Lower leg skin (tissue), 4 donors: ENCODE data around the gene CARD10. TPM values are rescaled to one million over a fixed set of nuclear protein-coding genes. Genes with fewer than 3 reads are reported as not detected.

Experiments used
- DNase-seq, 2 donors: peaks; one replicate each; pipeline ENCODE4 v3.0.0-alpha.2; 2019; ENCODE audit warnings: low spot score in 2 of 2
- H3K4me3 ChIP-seq: fragments of 200-600 bp; sonication (generic); 2 replicates; pipeline ENCODE4 v1.5.1; 2017; ENCODE audit warnings: mild to moderate bottlenecking, low read depth; ENCODE audit not compliant: poor library complexity, severe bottlenecking
- POLR2A ChIP-seq, 2 donors: fragments of 450-650 bp; IDR thresholded peaks; one replicate each; pipeline ENCODE4 v1.6.1; 2016 to 2017; ENCODE audit warnings: antibody characterized with exemption in 2 of 2, mild to moderate bottlenecking in 1 of 2, moderate library complexity in 1 of 2
- WGBS, 2 donors: methylation state at CpG; one replicate each; pipeline ENCODE4 v1.1.5; 2018; 5-methylcytosine and 5-hydroxymethylcytosine counted together
- intact Hi-C: fragments of 100-400 bp; cut with DNase I; formaldehyde crosslinking; loops from one replicate; pipeline ENCODE4 v1.15.0; 2023; ENCODE audit warnings: low total_unique reads
- total RNA-seq, 4 donors: library from RNA; depleted of rRNA; stranded (reverse); fragments of >200 nt; gene quantifications; one replicate each; pipeline ENCODE4 v1.1.0, GENCODE V29; 2016
- TF ChIP-seq, protein P1 (sequence below), 3 donors: fragments of 450-650 bp; IDR thresholded peaks; one replicate each; pipeline ENCODE4 v1.5.1; 2016; ENCODE audit warnings: antibody characterized with exemption in 3 of 3, mild to moderate bottlenecking in 3 of 3, moderate library complexity in 2 of 3

CARD10 gene
- total RNA-seq, 4 donors from 2014 or later, result 13.2 to 22.5 (median 18.6) TPM

DNA sequence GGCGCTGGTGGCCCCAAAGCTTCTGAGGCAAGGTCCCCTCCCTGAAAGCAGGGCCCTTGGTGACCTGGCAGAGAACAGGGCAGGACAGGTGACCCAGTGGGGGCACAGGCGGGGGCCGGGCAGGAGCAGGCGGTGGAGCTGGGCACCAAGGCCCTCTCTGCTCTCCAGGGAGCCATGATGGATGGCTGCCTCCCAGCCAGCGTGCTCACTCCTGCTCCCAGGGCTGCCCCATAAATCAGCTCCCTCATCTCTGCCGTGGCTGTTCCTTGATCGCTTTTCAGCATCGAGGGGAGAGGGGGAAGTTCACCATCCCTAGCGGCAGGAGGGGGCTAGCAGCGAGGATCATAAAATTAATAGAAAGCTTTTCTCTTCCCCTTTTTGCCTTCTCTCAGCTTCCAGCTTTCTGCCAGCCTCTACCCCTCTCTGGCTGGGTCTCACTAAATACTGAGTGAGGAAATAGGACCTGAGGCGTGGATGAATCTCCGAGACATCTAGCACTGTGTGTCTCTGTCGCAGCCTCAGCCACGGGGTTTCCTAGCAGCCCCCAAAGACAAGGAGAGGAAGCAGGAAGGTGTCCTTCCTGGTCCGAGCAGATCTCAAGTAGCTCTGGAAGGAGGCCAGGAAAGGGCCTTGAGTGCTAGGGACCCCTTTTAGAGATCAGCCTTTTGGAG is 69.7 kb downstream of the CARD10 start:
- intact Hi-C loops, result no loop called here
- no peak for DNase-seq
- no peak for TF ChIP-seq POLR2A (IDR thresholded peaks at IDR 0.05)
- TF ChIP-seq, protein P1, sequence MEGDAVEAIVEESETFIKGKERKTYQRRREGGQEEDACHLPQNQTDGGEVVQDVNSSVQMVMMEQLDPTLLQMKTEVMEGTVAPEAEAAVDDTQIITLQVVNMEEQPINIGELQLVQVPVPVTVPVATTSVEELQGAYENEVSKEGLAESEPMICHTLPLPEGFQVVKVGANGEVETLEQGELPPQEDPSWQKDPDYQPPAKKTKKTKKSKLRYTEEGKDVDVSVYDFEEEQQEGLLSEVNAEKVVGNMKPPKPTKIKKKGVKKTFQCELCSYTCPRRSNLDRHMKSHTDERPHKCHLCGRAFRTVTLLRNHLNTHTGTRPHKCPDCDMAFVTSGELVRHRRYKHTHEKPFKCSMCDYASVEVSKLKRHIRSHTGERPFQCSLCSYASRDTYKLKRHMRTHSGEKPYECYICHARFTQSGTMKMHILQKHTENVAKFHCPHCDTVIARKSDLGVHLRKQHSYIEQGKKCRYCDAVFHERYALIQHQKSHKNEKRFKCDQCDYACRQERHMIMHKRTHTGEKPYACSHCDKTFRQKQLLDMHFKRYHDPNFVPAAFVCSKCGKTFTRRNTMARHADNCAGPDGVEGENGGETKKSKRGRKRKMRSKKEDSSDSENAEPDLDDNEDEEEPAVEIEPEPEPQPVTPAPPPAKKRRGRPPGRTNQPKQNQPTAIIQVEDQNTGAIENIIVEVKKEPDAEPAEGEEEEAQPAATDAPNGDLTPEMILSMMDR (IDR thresholded peaks at IDR 0.05), result no peak
- WGBS, 2 donors, result 35 to 39% methylated on average over 15 of the region's 15 CpGs
- H3K4me3 ChIP-seq, result no peak overlapping the region

DNA sequence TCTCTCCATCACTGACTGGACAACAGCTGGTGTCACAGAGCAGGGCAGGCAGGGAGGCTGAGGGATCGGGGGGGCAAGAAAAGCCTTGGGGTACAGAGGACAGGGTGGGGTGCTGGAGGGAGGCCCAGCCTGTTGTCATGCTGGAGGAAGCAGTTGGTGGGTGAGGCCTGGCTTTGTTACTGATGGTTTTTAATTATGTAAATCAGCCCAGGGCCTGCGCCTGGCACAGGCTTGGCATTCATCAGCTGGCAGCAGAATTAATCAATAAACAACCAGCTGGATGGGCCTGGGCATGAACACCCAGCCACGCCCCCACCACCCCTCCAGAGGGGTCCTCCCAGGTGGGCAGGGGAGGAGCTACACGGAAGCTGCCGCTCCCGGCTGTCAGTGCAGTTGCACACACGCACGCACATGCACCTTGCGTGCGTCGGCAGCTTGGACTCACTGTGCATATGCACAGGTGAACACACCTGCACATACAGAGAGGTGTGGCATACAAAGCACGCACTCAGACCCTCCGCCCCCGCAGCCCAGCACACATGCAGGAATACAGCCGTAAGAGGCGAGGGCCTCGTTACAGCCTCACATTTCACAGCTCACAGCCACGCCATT is 70.6 kb downstream of the CARD10 start:
- H3K4me3 ChIP-seq, result no peak overlapping the region
- WGBS, 2 donors, result 48 to 52% methylated on average over 16 to 18 of the region's 18 CpGs
- intact Hi-C loops, result no loop called here
- DNase-seq, result no peak
- no peak for TF ChIP-seq POLR2A (IDR thresholded peaks at IDR 0.05)
- TF ChIP-seq, protein P1 (IDR thresholded peaks at IDR 0.05), result no peak

DNA sequence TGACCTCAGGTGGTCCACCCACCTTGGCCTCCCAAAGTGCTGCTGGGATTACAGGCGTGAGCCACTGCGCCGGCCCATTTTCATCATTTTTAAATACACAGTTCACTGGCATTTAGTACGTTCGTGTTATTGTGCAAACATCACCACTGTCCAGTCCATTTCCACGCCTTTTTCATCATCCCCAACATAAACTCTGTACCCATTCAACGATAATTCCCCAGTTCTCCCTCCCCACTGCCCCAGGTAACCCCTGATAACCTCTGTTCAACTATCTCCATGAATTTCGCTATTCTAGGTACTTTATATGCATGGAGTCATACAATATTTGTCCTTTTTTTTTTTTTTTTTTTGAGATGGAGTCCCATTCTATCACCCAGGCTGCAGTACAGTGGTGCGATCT is 73.7 kb downstream of the CARD10 start:
- no peak for DNase-seq
- intact Hi-C loops, result no loop called here
- TF ChIP-seq, protein P1 (IDR thresholded peaks at IDR 0.05), result no peak
- TF ChIP-seq POLR2A (IDR thresholded peaks at IDR 0.05), result no peak
- no peak overlapping the region for H3K4me3 ChIP-seq
- 90 to 91% methylated on average over 9 of the region's 9 CpGs for WGBS, 2 donors

DNA sequence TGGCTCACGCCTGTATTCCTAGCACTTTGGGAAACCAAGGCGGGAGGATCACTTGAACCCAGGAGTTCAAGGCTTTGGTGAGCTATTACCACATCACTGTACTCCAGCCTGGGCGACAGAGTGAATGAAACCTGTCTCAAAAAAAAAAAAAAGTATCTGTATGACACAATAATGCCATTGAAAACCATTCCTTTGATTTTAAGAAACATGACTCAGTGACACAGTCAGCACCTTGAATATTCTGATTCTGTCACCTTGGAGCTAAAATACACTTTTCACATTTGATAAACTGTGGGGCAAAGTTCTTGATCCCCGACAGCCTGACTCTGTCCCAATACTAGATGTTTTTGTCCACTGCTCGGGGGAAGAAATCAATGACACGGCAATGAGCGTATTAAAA is 75.2 kb downstream of the CARD10 start:
- no peak for DNase-seq
- no peak overlapping the region for H3K4me3 ChIP-seq
- 74 to 84% methylated on average over 7 of the region's 7 CpGs for WGBS, 2 donors
- intact Hi-C loops, result no loop called here
- TF ChIP-seq POLR2A (IDR thresholded peaks at IDR 0.05), result no peak
- TF ChIP-seq, protein P1 (IDR thresholded peaks at IDR 0.05), result no peak

DNA sequence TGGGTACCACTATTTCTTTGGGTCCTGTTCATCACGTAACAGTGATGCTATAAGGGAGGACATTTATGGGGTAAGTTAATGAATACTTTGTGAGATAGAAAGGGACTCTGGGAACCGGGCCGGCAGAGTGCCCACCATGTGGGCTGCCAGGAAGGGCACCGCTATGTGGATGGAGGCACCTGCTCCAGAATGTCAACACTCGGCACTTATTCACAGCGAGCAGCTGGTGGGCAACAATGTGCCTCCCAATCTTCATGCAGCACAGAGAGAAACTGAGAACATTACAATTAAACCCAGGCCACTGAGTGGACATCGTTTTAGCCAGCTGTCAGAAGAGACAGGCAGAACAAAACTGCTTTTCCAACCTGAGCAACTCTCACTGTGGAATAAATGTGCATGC is 76.1 kb downstream of the CARD10 start:
- WGBS, 2 donors, result 89 to 90% methylated on average over 7 of the region's 7 CpGs
- intact Hi-C loops, result no loop called here
- no peak for TF ChIP-seq POLR2A (IDR thresholded peaks at IDR 0.05)
- TF ChIP-seq, protein P1 (IDR thresholded peaks at IDR 0.05), result no peak
- DNase-seq, result no peak
- no peak overlapping the region for H3K4me3 ChIP-seq
